GM21526 (cell line): ENCODE results near the gene PCED1A.

Experiments
- ATAC-seq: cut with Tn5 transposase; IDR thresholded peaks from one replicate; pipeline ENCODE4 v1.9.1; 2021; ENCODE audit warnings: moderate library complexity; ENCODE audit not compliant: unreplicated experiment, low FRiP score

The PCED1A gene, protein sequence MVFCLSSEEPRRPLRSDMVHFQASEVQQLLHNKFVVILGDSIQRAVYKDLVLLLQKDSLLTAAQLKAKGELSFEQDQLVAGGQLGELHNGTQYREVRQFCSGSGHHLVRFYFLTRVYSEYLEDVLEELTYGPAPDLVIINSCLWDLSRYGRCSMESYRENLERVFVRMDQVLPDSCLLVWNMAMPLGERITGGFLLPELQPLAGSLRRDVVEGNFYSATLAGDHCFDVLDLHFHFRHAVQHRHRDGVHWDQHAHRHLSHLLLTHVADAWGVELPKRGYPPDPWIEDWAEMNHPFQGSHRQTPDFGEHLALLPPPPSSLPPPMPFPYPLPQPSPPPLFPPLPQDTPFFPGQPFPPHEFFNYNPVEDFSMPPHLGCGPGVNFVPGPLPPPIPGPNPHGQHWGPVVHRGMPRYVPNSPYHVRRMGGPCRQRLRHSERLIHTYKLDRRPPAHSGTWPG

DNA sequence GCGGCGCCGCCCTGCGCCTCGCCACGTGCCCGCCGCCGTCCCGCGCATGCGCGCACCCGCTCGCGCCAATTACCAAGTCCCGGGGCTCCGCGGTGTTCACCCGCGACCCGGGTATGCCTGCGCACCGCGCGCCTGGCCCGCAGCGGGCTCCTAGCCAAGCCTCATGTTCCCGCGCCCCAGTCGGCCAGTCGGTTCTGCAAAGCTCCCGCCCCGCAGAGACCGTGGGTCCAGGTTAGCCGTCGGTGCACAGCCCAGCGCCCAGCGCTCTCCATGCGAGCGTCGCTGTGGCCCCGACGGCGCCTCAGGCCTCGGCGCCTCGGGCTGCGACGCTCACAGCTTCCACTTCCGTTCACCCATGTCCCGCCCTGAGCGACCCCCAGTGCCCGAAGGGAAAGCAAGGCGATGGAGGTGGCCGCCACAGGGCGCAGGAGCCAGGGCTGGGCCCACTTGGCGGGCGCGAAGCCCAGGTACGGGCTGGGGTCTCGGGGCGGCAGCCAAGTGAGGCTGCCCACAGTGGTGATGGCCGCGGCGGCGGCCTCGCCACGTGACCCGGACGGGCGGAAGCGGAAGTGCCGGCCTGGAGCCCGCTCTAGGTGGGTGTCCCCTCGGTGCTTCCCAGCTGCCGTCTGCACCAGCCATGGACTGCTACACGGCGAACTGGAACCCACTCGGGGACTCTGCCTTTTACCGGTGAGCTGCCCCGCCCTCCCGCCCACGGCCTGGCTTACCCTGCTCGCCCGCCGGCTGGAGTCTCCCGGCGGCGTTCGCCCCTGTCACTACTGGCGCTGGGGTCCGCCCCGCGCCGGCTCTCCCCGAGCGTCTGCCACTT lies at the start of gene PCED1A, which contains the start of gene VPS16:
PCED1A (minus strand) TSS at position 518 of the 829 bp plus-strand sequence. CDS start 743 bp downstream, outside the sequence.
VPS16 (plus strand) TSS at position 608 of the 829 bp plus-strand sequence; CDS start at position 638, 30 bp downstream.
- peak; percentile 91 for ATAC-seq

DNA sequence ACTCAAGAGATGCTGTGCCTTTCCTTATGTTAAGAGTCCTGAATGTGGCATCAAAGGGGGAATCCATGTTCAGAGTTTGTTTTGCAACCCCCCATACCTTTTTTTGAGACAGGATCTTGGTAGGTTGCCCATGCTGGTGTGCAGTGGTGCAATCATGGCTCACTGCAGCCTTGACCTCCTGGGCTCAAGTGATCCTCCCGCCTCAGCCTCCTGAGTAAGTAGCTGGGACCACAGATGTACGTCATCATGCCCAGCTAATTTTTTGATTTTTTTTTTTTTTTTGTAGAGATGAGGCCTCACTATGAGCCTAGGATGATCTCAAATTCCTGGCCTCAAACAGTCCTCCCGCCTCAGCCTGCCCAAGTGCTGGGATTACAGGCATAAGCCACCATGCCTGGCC lies 49.3 kb upstream of the PCED1A start:
- ATAC-seq, result no peak

DNA sequence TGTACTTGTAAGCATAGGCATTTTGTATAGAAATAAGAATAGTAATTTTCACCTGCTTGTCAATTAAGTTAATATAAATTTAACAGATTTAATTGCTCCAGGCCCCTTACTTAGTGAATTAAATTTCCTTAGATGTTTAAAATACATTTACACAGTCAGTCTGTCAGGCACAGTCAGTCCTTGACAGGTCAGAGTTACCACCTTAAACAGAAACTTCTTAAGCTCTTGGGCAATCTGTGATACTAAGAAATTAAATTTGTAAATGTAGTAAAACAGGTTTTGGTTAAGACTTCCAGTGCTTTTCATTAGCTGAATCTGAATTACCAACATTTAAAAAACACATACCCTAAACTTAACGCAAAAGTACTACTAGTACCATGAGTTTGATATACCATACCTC lies 48.8 kb upstream of the PCED1A start:
- no peak for ATAC-seq

DNA sequence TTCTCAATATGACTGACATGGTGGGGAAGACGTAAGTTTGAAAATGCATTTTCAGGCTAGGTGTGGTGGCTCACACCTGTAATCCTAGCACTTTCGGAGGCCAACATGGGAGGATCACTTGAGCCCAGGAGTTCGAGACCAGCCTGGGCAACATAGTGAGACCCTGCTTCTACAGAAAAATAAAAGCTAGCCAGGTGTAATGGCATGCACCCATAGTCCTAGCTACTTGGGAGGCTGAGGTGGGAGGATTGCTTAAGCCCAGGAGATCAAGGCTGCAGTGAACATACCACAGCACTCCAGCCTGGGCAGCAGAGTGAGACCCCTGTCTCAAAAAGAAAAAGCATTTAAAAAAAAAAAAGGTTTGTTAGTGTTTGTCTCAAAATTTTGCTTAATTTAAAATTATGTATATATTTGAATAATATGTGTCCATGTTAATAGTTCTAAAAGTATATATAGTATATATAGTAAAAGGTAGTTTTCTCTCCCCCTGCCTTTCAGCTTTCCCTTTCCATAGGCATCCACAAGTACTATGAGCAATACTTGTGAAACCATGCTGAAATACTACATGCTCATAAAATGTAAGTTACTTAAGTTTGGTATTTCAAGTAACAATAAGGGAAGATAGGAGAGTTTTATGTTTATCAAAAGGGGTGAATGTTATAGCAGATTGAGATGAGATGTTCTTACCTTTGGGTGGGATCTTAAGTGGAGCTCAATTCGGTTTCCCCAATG lies 47.9 kb upstream of the PCED1A start:
- no peak for ATAC-seq

DNA sequence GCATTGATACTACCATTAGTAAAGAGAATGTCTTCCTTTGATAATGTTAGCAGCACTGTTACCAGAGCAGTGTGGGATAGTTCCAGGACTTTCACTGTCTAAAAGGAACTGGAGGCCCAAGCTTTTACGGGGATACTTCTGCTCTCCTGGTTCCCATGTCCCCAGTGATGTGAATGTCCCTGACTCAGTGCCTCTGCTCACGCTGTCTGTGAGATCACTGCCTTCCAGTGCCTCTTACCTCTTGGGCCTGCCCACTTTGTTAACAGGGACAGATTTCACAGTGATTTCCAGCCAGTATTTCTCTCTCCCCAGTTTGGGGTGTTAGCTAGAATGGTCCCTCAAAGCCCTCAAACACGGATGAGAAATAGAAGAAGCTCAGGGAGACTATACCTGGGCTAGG lies 47.3 kb upstream of the PCED1A start:
- ATAC-seq, result no peak

DNA sequence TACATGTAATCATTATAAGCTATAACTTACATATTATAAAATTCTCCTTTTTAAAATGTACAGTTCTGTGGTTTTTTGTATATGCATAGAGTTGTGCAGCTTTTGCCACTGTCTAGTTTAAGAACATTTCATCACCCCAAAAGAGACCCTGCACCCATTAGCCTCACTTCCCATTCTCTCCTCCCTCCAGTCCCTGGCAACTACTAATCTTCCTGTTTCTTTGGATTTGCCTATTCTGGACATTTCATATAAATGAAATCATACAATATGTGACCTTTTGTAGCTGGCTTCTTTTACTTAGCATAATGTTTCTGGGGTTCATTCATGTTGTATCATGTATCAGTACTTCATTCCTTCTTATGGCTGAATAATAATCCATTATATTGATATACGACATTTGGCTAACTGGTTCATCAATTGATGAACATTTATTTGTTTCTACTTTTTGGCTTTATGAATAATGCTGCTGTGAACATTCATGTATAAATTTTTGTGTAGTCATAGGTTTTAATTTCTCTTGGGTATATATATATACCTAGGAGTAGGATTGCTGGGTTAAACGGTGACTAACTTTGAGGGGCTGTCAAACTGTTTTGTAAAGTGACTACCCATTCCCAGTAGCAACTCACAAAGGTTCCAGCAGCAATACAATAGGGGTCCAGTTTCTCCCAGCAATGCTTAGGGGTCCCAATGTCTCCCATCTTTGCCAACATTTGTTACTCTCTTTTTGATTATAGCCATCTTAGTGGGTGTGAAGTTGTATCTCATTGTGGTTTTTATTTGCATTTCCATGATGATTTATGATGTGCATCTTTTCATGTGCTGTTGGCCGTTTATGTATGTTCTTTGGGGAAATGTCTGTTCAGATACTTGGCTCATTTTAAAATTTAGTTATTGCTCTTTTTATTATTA lies 43.5 kb upstream of the PCED1A start:
- no peak for ATAC-seq

DNA sequence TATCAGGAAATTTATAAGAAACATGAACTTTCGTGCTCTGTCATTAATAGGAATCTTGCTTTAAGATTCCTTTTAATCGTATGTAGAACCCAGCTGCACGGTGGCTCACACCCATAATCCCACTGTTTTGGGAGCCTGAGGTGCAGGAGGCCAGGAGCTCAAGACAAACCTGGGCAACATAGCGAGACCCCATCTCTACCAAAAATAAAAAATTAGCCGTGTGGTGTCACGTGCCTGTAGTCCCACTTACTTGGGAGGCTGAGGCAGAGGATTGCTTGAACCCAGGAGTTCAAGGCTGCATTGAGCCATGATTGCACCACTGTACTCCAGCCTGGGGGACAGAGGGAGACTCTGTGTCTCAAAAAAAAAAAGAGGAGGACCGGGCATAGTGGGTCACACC lies 40.2 kb upstream of the PCED1A start:
- no peak for ATAC-seq

DNA sequence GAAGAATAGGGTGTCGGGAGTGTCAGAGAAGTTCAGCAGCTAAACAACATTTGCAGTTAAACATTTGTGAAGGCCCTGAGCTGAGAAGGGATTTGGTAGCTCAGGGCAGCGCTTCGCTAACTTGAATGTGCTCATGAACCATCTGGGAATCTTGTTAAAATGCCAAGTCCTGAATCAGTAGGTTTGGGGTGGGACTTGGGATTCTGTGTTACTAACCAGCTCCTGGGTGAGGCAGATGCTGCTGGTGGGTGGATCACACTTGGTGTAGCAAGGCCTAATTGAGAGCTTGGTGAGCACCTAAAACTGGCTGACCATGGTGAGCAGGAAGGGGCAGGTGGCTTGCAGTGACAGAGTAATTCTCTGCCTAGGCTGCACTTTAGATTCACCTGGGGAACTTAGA lies 38.7 kb upstream of the PCED1A start:
- no peak for ATAC-seq

DNA sequence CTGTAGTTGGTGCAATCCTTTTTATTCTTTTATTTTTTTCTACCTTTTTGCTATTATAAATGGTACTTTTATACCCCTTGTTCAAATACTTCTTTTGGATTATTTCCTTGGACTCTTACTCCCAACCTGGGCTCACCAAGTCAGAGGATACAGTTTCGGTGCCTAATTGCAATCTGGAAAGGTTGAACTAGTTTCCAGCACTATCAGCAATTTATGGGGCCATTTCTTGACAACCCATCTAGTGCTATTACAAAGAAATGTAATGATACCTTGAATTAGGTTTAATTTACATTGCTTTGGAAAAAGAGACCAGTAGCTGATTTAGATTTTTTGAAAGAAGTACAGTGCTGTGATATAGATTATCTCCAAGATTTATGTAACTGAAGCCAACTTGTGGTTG lies 38.1 kb upstream of the PCED1A start:
- no peak for ATAC-seq

DNA sequence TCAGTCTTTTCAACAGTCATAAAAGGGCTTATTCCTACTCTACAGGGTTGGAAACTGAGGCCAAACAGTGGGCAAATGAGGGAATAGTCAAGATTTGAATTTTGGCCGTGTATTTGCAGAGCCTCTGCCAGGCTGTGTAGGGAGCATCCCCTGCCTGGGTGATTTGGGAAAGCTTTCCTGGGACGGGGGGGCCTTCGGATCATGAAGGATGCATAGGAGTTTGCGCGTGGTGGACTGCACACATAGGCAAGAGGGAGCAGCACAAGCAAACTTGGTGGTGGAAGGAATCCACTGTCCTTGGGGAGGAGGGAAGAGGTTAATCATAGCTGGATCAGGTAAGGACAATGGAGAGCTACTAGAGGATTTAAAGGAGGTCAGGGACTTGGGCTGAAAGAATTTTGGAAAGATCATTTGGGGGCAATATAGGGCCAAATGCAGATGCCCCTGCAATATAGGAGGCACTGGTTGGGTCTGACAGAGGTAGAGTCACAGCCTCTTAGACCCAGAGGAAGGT lies 35.3 kb upstream of the PCED1A start:
- ATAC-seq, result no peak

DNA sequence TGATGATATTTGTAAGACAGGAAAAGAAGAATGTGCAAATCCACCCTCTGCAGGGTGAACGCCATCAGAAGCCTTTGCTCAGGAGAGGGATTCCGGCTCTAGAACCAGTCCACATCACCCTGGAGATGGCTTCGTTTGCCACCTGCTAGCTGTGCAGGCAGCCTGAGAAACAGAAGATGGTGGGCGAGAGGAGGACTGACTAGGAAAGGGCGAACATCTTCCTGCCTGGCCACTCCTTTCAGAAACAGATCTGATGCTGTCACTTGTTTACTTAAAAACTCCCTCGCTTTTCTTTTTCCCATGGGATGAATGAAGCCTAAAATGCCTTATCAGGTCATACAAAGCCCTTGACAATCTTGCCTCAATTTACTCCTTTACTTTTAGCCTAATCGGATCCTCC lies 34.0 kb upstream of the PCED1A start:
- ATAC-seq, result no peak

DNA sequence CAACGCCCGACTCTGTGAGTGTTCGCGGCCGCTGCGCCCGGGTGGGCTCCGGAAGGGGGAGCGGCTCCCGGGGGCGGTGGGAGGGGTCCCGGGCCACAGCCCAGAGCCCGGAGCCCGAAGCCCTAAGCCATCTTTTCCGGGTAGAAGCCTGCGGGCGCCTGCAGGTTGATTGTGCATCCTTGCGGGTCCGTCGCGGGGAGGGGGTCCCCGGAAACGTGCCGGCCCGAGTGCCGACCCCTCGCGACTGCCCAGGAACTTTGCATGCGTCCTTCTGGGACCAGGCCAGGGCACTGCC lies 33.2 kb upstream of the PCED1A start:
- ATAC-seq, result peak; percentile 34

DNA sequence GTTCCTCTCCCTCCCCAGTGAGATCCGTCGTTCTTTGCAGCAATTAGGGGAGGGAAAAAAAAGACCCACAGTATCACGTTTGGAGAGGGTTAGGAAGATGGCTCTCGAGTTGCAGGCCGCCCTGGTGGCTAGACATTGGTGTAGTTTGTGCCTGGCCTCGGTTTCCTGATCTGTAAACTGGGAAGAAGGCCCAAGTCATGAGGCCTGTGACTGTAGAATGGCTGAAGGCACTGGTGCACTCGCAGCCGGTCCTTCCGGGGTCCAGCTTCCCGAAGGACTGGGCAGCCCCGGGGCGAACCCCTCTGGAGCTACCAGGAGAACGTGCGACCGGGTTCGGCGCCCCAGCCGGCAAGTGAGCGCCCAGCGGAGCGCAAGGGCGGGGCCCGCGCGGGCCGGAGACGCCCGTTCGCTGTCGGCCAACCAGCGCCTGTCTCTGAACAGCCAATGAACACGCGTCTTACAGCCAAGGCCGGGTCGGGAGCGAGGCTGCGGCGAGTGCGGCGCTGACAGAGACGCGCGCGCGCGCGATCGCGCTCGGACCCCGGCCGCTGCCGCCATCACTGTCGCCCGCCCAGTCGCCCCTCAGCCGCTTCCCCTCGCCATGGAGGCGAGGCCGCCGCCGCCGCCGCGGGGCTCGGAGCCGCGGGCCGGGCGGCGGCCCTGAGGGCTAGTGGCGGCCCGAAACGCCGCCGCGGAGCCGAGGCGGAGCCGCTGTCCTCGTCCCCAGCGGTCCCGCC lies 32.7 kb upstream of the PCED1A start, which contains the start of gene PTPRA:
PTPRA (plus strand) TSS at position 472 of the 737 bp plus-strand sequence. CDS start 90,797 bp downstream, outside the sequence.
- ATAC-seq, result peak; percentile 89

DNA sequence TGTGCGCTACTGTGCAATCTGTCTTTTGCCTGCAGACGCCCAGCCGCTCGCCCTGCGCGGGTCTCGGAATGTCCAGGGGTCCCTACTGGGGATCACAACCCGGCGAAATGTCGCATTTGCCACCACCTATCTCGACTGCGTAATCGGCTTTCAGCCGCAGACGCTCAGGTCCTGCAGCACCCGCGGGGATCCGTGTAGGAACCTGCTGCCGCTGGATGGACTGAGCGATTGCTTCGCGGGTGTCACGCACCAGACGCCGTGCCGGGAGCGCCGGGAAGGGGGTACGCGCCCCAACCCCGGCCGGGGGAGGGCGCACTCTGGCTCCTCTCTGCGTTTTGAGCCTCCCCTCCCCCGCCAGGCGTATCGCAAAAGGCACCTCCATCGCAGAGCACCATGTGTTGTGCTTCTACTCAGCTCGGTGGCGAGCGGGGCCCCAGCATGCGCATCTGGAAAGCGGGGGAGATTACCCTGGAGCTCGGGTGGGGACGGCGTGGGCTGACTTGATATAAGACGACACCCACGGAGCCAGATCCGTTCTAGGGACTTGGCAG lies 32.1 kb upstream of the PCED1A start:
- no peak for ATAC-seq

DNA sequence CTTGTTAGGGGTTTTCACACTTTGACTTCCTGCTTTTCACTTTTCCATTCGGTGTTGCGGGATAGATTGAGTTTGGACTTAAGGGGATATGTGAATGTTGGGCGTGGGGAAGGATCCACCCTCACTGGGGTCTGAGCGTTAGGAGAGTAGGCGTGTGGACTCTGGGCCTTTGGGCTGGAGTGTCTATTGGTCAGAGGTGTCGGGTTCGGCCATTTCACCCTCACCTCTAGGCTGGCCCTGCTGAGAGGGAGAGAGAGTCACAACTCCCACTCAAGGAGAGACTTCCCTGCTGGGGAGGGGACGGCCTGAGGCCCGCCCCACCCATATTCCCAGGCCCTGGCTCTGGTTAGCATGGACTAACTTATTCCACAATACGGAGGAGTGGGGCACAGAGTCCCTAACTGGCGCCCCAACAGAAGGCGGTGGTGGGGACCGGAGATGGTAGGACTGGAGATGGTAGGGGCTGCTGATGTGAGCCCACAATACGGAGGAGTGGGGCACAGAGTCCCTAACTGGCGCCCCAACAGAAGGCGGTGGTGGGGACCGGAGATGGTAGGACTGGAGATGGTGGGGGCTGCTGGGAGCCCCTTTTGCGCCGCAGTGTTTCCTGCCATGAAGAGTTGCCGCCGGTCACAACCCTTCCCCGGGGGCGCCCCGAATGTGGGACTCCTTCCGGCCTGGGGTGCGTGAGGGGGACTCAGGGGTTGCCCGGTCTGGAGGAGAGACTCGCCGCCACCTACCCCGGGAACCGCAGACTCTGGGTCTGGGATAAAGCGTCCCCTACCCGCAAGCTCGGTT lies 31.4 kb upstream of the PCED1A start:
- no peak for ATAC-seq

DNA sequence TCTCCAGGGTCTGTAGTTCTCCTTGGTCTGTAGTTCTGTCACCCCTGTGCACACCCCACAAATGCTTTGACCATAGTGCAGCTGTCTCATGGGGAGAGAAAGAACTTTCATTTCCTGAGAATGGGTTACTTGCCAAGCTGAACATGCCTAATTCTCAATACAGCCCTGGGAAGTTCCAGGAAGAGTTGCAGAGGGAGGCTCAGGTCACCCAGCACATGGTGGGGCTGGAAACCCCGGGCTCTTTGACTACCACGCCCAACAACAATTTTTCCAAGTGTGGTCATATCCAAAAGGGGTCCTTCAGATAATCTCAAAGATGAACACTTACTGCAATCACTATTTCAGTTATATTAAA lies 30.6 kb upstream of the PCED1A start:
- ATAC-seq, result no peak

DNA sequence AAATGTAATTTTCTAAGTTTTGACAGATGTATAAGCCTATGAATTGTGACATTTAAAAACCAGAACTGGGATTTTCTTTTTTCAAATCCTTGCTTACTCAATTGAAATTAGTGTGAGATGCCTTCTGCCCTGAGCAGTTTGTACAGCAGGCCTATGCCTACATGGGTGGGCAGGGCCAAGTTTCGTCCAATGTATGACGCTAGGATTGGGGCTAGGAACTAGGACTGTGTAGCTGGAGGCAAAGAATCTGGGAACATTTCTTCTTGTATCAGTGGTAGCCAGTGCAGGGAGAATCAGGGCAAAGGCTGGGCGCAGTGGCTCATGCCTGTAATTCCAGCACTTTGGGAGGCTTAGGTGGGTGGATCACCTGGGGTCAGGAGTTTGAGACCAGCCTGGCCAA lies 28.9 kb upstream of the PCED1A start:
- no peak for ATAC-seq
